Progenitor cell of endocrine pancreas (in vitro differentiated cells): Measurements from ENCODE around the gene FOS. TPM values are rescaled to one million over a fixed set of nuclear protein-coding genes. Genes with fewer than 3 reads are reported as not detected.

Source experiments
- DNase-seq: peaks from one replicate; pipeline ENCODE4 v3.0.0; 2021; ENCODE audit warnings: low spot score; ENCODE audit not compliant: unreplicated experiment
- H3K27ac Mint-ChIP-seq: 2 replicates; pipeline ENCODE4 v1.8.0; 2021; ENCODE audit warnings: mild to moderate bottlenecking, moderate library complexity, mixed read lengths
- H3K27me3 Mint-ChIP-seq: 2 replicates; pipeline ENCODE4 v1.8.0; 2021; ENCODE audit warnings: mixed read lengths
- H3K36me3 Mint-ChIP-seq: 2 replicates; pipeline ENCODE4 v1.8.0; 2022; ENCODE audit warnings: mixed read lengths; ENCODE audit not compliant: insufficient read depth
- H3K4me1 Mint-ChIP-seq: 2 replicates; pipeline ENCODE4 v1.8.0; 2021; ENCODE audit warnings: low read depth, mixed read lengths
- H3K4me3 Mint-ChIP-seq: 2 replicates; pipeline ENCODE4 v1.8.0; 2021; ENCODE audit warnings: low read depth, mild to moderate bottlenecking, moderate library complexity, mixed read lengths
- H3K9me3 Mint-ChIP-seq: 2 replicates; pipeline ENCODE4 v1.8.0; 2021; ENCODE audit warnings: low read depth, mixed read lengths
- total RNA-seq: library from RNA; stranded (reverse); gene quantifications from 2 replicates; pipeline ENCODE4 v1.2.1, GENCODE V29; 2021
- TF ChIP-seq, protein P1 (sequence below): fragments of 200-600 bp; sonication (generic); IDR thresholded peaks from one replicate; pipeline ENCODE4 v1.5.0; 2021; ENCODE audit warnings: antibody characterized with exemption, mild to moderate bottlenecking; ENCODE audit not compliant: unreplicated experiment

Gene FOS
- total RNA-seq, 1 donor from 2014 or later, result 88.8 TPM

DNA sequence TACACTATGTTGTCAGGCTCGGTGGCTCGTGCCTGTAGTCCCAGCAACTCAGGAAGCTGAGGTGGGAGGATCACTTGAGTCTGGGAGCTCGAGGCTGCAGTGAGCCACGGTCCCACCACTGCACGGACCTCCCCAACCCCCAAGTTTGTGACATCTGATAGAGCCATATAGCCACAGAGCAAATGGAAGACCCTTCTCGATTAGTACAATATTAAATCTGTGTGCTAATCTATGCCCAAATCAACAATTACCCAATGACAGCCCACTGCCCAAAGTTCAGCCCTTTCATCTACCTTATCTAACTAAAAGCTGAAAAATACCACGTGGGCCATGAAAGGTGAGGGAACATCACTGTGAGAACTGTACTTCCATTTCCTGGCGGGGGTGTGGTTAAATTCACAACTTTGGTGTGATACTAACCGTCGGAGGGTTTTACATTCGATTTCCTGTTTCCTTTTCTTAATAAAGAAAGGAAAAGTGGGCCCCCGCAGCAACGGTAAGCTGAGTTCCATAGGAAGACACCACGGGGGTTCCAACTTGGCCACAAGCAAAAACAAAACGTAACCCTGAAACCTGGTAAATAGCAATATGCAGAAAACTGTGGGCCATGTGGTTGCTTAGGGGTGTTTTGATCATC, 31.2 kb upstream of the FOS start:
- no peak for DNase-seq
- no peaks in the 10 kb centered on the region for H3K27me3 Mint-ChIP-seq
- peaks cover 14% of the 10 kb centered on the region for H3K4me1 Mint-ChIP-seq
- TF ChIP-seq, protein P1, sequence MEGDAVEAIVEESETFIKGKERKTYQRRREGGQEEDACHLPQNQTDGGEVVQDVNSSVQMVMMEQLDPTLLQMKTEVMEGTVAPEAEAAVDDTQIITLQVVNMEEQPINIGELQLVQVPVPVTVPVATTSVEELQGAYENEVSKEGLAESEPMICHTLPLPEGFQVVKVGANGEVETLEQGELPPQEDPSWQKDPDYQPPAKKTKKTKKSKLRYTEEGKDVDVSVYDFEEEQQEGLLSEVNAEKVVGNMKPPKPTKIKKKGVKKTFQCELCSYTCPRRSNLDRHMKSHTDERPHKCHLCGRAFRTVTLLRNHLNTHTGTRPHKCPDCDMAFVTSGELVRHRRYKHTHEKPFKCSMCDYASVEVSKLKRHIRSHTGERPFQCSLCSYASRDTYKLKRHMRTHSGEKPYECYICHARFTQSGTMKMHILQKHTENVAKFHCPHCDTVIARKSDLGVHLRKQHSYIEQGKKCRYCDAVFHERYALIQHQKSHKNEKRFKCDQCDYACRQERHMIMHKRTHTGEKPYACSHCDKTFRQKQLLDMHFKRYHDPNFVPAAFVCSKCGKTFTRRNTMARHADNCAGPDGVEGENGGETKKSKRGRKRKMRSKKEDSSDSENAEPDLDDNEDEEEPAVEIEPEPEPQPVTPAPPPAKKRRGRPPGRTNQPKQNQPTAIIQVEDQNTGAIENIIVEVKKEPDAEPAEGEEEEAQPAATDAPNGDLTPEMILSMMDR, result no peak
- no peaks in the 10 kb centered on the region for H3K9me3 Mint-ChIP-seq
- H3K4me3 Mint-ChIP-seq, result no peak overlapping the region
- peak overlapping the region; percentile 64 for H3K27ac Mint-ChIP-seq
- no peaks in the 10 kb centered on the region for H3K36me3 Mint-ChIP-seq

DNA sequence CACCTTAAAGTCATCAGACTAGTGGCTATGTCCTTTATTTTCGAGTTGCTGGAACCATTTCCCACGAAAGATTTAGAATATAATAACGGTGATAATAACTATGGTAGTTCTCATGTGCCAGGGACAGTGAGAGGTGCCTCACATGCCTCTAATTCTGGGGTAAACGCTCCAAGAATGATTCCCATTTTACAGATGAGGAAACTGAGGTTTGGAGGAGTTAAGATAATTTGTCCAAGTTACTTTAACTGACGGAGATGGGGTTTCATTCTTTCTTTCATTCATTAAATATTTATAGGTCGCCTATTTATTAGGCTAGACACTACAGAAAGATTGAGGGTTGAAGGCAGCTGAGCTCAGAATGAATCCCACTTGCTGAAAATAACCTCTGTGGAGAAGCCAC, 30.7 kb upstream of the FOS start:
- Mint-ChIP-seq H3K4me3 (no peak overlapping the region), H3K27ac (no peak overlapping the region), H3K36me3 (no peaks in the 10 kb centered on the region), H3K27me3 (no peaks in the 10 kb centered on the region), H3K4me1 (peaks cover 14% of the 10 kb centered on the region), H3K9me3 (no peaks in the 10 kb centered on the region)
- no peak for DNase-seq
- TF ChIP-seq, protein P1, result no peak

DNA sequence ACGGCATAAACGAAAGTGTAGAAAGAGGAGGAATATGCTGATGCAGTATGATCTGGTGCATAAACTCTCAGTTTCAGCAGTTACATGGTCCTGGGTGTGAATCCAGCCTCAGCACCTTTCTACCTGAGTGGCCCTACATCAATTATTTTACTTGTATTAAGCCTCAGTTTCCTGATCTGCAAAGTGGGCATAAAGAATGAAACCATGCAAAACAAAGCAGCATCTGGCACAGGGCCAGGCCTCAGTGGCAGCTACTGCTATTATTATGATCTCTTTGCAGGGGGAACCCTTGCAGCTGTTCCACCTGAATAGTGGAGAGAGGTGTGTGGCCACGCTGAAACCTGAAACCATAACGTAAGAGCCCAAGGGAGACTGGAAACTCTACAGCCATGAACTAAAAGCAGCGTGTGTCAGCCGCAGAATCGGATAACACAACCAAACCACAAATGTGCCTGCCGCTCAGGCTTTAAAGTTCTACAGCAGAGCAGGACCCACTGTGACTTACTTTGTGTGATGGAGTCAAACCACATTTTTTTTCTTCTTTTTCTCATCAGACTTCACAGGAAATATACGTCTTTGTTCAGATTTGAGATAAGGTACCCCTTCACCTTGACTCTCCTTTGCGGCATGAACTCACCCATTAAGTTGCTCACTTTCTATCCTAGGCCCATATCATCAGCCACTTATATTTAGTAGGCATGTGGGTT, 29.2 kb upstream of the FOS start:
- Mint-ChIP-seq H3K4me1 (peaks cover 17% of the 10 kb centered on the region), H3K27ac (peak overlapping the region; percentile 0), H3K4me3 (no peak overlapping the region), H3K36me3 (no peaks in the 10 kb centered on the region), H3K27me3 (no peaks in the 10 kb centered on the region), H3K9me3 (no peaks in the 10 kb centered on the region)
- DNase-seq, result no peak
- TF ChIP-seq, protein P1, result no peak

DNA sequence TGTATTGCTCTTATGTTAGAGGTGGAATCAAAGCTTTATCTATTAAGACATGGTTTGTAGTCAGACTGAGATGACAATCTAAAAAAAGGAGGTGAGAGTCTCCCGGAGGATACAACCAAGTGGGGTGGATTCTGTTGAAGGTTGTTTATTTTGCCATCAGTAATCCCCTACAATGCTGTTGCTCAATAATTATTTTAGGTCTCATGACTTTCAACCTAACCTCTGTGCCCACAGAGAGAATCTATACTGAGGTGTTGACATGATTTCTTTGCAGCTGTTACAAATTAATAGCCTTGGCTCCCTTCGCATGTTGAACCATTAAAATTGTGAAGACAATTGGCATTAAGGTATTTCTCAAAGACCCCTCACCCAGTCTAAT, 28.7 kb upstream of the FOS start:
- Mint-ChIP-seq H3K4me3 (no peak overlapping the region), H3K27ac (peak overlapping the region; percentile 0), H3K9me3 (no peaks in the 10 kb centered on the region), H3K27me3 (peaks cover 3% of the 10 kb centered on the region), H3K36me3 (no peaks in the 10 kb centered on the region), H3K4me1 (peaks cover 23% of the 10 kb centered on the region)
- TF ChIP-seq, protein P1, result no peak
- no peak for DNase-seq

DNA sequence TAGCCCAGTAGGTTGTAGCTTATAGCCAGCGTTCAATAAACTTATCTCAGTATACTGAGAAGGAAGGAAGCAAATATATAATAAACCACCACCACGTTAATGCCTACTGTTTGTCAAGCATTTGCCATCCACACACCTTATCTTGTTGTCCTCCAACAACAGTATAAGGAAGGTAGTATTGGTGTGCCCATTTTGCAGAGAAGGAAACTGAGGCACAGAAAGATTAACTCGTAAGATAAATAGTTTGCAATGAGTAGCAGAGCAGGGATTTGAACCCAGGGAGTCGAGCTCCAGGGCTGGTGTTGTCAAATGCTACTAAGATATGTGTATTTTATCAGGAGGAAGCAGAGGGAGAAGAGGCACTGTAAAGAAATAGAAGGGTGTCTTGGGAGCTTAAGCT, 27.8 kb upstream of the FOS start:
- Mint-ChIP-seq H3K36me3 (no peaks in the 10 kb centered on the region), H3K9me3 (no peaks in the 10 kb centered on the region), H3K4me3 (no peak overlapping the region), H3K4me1 (peaks cover 25% of the 10 kb centered on the region), H3K27me3 (peaks cover 3% of the 10 kb centered on the region), H3K27ac (no peak overlapping the region)
- DNase-seq, result no peak
- TF ChIP-seq, protein P1, result no peak
